GM12878 (cell line): Measurements from ENCODE around the gene PRRC2A. TPM values are rescaled to one million over a fixed set of nuclear protein-coding genes. Genes with fewer than 3 reads are reported as not detected.

ENCODE experiments used
- ATAC-seq: fragments of 200-7000 bp; cut with Tn5 transposase; 3 replicates; pipeline ENCODE4 v1.9.1; 2020; ENCODE audit warnings: mild to moderate bottlenecking, moderate library complexity
- BruUV-seq: library from RNA; stranded (reverse); fragments of 400-500 nt; replicated peaks from 2 replicates; lab custom pipeline; 2021; lab: Mats Ljungman, UMichigan
- CTCF ChIA-PET: fragments of 300-600 bp; sonication (Branson Sonifier 250); formaldehyde crosslinking; extraction: SDS; loops from one replicate; lab custom pipeline; 2021; ENCODE audit warnings: inconsistent platforms; lab: Yijun Ruan, JAX
- POLR2A ChIA-PET: fragments of 350-600 bp; formaldehyde crosslinking; extraction: SDS; loops from one replicate; lab custom pipeline; 2021; ENCODE audit warnings: inconsistent platforms; lab: Charles Lee
- RAD21 ChIA-PET: fragments of 300-600 bp; sonication (Branson Sonifier 250); formaldehyde crosslinking; loops from one replicate; lab custom pipeline; 2023; ENCODE audit warnings: antibody characterized with exemption; ENCODE audit not compliant: unreplicated experiment; lab: Charles Lee
- SMC1A ChIA-PET: fragments of 300-600 bp; sonication (Branson Sonifier 250); formaldehyde crosslinking; loops from one replicate; lab custom pipeline; 2023; ENCODE audit not compliant: unreplicated experiment, uncharacterized antibody; lab: Charles Lee
- DNase-seq: peaks from one replicate; pipeline ENCODE4 v3.0.0-alpha.2; 2011; ENCODE audit warnings: low read depth, low spot score
- FAIRE-seq: peaks from 3 replicates; lab custom pipeline; 2011; peaks lifted over from hg19 to GRCh38; lab: Jason Lieb, UNC
- H2AFZ ChIP-seq: 2 replicates; pipeline ENCODE4 v1.6.0; 2011; ENCODE audit warnings: low read depth, low read length, control low read depth; ENCODE audit not compliant: control insufficient read depth
- H3K27ac ChIP-seq: 2 replicates; pipeline ENCODE4 v1.5.1; 2011; ENCODE audit warnings: control low read depth; ENCODE audit not compliant: control insufficient read depth, insufficient read depth
- H3K27me3 ChIP-seq, 2 experiments: replicated peaks in 1 of 2; 2 replicates each; pipeline versions ENCODE4 v1.6.0 to v1.6.1; 2011; ENCODE audit warnings: low read length in 1 of 2; ENCODE audit not compliant: control insufficient read depth in 2 of 2, insufficient read depth in 2 of 2
- H3K36me3 ChIP-seq, 2 experiments: 2 replicates each; pipeline ENCODE4 v1.5.1; 2011; ENCODE audit warnings: low read length in 1 of 2; ENCODE audit not compliant: control insufficient read depth in 2 of 2, insufficient read depth in 2 of 2
- H3K4me1 ChIP-seq: 2 replicates; pipeline ENCODE4 v1.6.1; 2011; ENCODE audit warnings: mild to moderate bottlenecking, low read length, moderate library complexity, mixed read lengths; ENCODE audit not compliant: control insufficient read depth, insufficient read depth
- H3K4me2 ChIP-seq: 2 replicates; pipeline ENCODE4 v1.6.0; 2011; ENCODE audit warnings: control low read depth; ENCODE audit not compliant: control insufficient read depth, insufficient read depth
- H3K4me3 ChIP-seq: fragments of 200-600 bp; sonication (generic); 2 replicates; pipeline ENCODE4 v1.5.1; 2016
- H3K79me2 ChIP-seq: 2 replicates; pipeline ENCODE4 v1.6.0; 2011; ENCODE audit warnings: low read length; ENCODE audit not compliant: control insufficient read depth, insufficient read depth
- H3K9ac ChIP-seq: 2 replicates; pipeline ENCODE4 v1.8.0; 2011; ENCODE audit warnings: low read length, control low read depth, mixed read lengths; ENCODE audit not compliant: control insufficient read depth, insufficient read depth
- H3K9me3 ChIP-seq: replicated peaks from 3 replicates; pipeline ENCODE4 v1.5.1; 2011; ENCODE audit warnings: mild to moderate bottlenecking, low read length; ENCODE audit not compliant: control insufficient read depth, insufficient read depth
- H4K20me1 ChIP-seq: 2 replicates; pipeline ENCODE4 v1.6.0; 2011; ENCODE audit not compliant: control insufficient read depth, insufficient read depth
- ATF2 ChIP-seq: IDR thresholded peaks from 2 replicates; pipeline ENCODE4 v1.6.1; 2012; ENCODE audit warnings: low read length, inconsistent platforms
- CEBPZ ChIP-seq: fragments of 150-350 bp; IDR thresholded peaks from 2 replicates; pipeline ENCODE4 v1.6.1; 2016; ENCODE audit warnings: low read depth, low read length
- CHD2 ChIP-seq: IDR thresholded peaks from 2 replicates; pipeline ENCODE4 v1.6.1; 2011; ENCODE audit warnings: low read depth, low read length, improper control_type of control experiment, borderline replicate concordance
- ELK1 ChIP-seq: IDR thresholded peaks from 2 replicates; pipeline ENCODE4 v1.6.1; 2012; ENCODE audit warnings: low read depth, low read length, improper control_type of control experiment
- ESRRA ChIP-seq: IDR thresholded peaks from 2 replicates; pipeline ENCODE4 v1.6.1; 2012; ENCODE audit warnings: mild to moderate bottlenecking, low read length, improper control_type of control experiment
- FOS ChIP-seq: IDR thresholded peaks from 3 replicates; pipeline ENCODE4 v1.6.1; 2011; ENCODE audit warnings: borderline replicate concordance; ENCODE audit not compliant: insufficient read length; ENCODE audit errors: extremely low read depth
- KDM1A ChIP-seq: fragments of 200-600 bp; sonication (generic); IDR thresholded peaks from 2 replicates; pipeline ENCODE4 v1.6.1; 2016; ENCODE audit warnings: borderline replicate concordance
- MEF2A ChIP-seq: IDR thresholded peaks from 2 replicates; pipeline ENCODE4 v1.6.1; 2011; ENCODE audit warnings: low read depth, mild to moderate bottlenecking, low read length, moderate library complexity; ENCODE audit not compliant: insufficient read depth
- MEF2B ChIP-seq: fragments of 450-650 bp; IDR thresholded peaks from 2 replicates; pipeline ENCODE4 v1.6.1; 2018; ENCODE audit warnings: mild to moderate bottlenecking, moderate library complexity; ENCODE audit not compliant: partially characterized antibody, poor library complexity, severe bottlenecking
- MLLT1 ChIP-seq: fragments of 450-650 bp; IDR thresholded peaks from 2 replicates; pipeline ENCODE4 v1.6.1; 2016; ENCODE audit warnings: mild to moderate bottlenecking
- PAX8 ChIP-seq: fragments of 450-650 bp; IDR thresholded peaks from 2 replicates; pipeline ENCODE4 v1.6.1; 2017; ENCODE audit warnings: mild to moderate bottlenecking, moderate library complexity
- RAD51 ChIP-seq: fragments of 450-650 bp; IDR thresholded peaks from 2 replicates; pipeline ENCODE4 v1.6.1; 2016; ENCODE audit warnings: moderate library complexity, mild to moderate bottlenecking, inconsistent platforms
- SMAD5 ChIP-seq: IDR thresholded peaks from 2 replicates; pipeline ENCODE4 v1.6.1; 2016; ENCODE audit warnings: antibody characterized with exemption, low read depth
- SUPT20H ChIP-seq: IDR thresholded peaks from 2 replicates; pipeline ENCODE4 v1.6.1; 2011; ENCODE audit warnings: low read depth, mild to moderate bottlenecking, low read length, moderate library complexity, borderline replicate concordance; ENCODE audit not compliant: control insufficient read depth
- ZNF274 ChIP-seq: IDR thresholded peaks from one replicate; pipeline ENCODE4 v1.8.0; 2011; ENCODE audit not compliant: insufficient read length, insufficient read depth
- ZNF622 ChIP-seq: fragments of 450-650 bp; IDR thresholded peaks from 2 replicates; pipeline ENCODE4 v1.6.1; 2017; ENCODE audit warnings: mild to moderate bottlenecking, inconsistent platforms
- WGBS: methylation state at CpG from one replicate; pipeline ENCODE4 v1.1.6; 2016; ENCODE audit warnings: low lambda C conversion rate; ENCODE audit not compliant: insufficient replicate concordance, insufficient coverage; ENCODE audit errors: missing lambda C conversion rate; 5-methylcytosine and 5-hydroxymethylcytosine counted together
- in situ Hi-C: fragments of 300-500 bp; cut with MboI; formaldehyde crosslinking; loops from 9 replicates; pipeline ENCODE4 v1.14.3; 2018; ENCODE audit warnings: mixed read lengths
- intact Hi-C: fragments of 100-400 bp; cut with micrococcal nuclease; formaldehyde crosslinking; loops from one replicate; pipeline ENCODE4 v1.14.2; 2022; ENCODE audit not compliant: unreplicated experiment
- polyA plus RNA-seq, 11 experiments: library from polyadenylated mRNA; depleted of rRNA in 4 of 11; unstranded in 6 of 11; stranded (reverse) in 5 of 11; fragments of >200 nt; fragmentation: Nextera tagmentation in 4 of 11; fragmentation: Illumina TruSeq in 1 of 11; extraction: Ambion mirVana in 4 of 11; extraction: Trizol in 1 of 11; gene quantifications; 1 replicate in 1 of 11; 2 replicates in 10 of 11; pipeline versions ENCODE4 v1.2.1 to v1.2.3, GENCODE V29; 2011 to 2016; ENCODE audit warnings: inconsistent platforms in 2 of 11, missing spikeins in 2 of 11, low read depth in 1 of 11
- total RNA-seq, 4 experiments: library from RNA; depleted of rRNA in 3 of 4; stranded (reverse); fragments of >200 nt in 3 of 4; fragmentation: Illumina TruSeq in 1 of 4; extraction: Trizol in 1 of 4; gene quantifications; 2 replicates each; pipeline versions ENCODE4 v1.2.1 to v1.2.3, GENCODE V29; 2013 to 2021

Gene PRRC2A
- total and polyA plus RNA-seq, 10 of the 15 experiments (the other 5 are each of a cell fraction or from before 2014, with no cell fraction given), result 0.40 to 244 (median 61.3) TPM

- no peak for TF ChIP-seq ZNF274
- TF ChIP-seq MLLT1, result no peak
- no peak for TF ChIP-seq PAX8
- TF ChIP-seq FOS, result no peak
- TF ChIP-seq KDM1A, result no peak
- no peak for TF ChIP-seq CEBPZ
These were observed 6.4 kb downstream of the PRRC2A start (continued) for GRCh38 chr6:31626952-31627351.

GRCh38 chr6:31627690-31628287, 7.3 kb downstream of the PRRC2A start:
- WGBS, result 98% methylated on average over 10 of the region's 19 CpGs
- DNase-seq (no peak), FAIRE-seq (no peak), ATAC-seq (no peak)
- SMC1A ChIA-PET, result interaction anchor here (1.3 kb wide), 1 partner anchor 24 kb away, joined by 9 read pairs; the partner anchor contains the start of gene BAG6
- H3K4me3 ChIP-seq, result no peak overlapping the region
- H4K20me1 ChIP-seq, result no peaks in the 10 kb centered on the region
- no peaks in the 10 kb centered on the region; the same call in 1 of the 2 replicates for H3K4me1 ChIP-seq
- H3K36me3 ChIP-seq, result peaks cover 51 to 66% of the 10 kb centered on the region in 2 experiments
- in situ Hi-C loops, result no loop called here
- POLR2A ChIA-PET, result interaction anchor here (1.2 to 1.6 kb wide), 3 partner anchors 11 to 33 kb away, joined by 3 to 8 read pairs (median 3); partner anchors contain the start of gene C6orf47
- H3K27me3 ChIP-seq, result no peaks in the 10 kb centered on the region
- BruUV-seq, result no TSS peak
- CTCF ChIA-PET, result no interaction called here
- intact Hi-C loops, result no loop called here
- peaks cover 16% of the 10 kb centered on the region for H3K79me2 ChIP-seq
- no peaks in the 10 kb centered on the region for H3K9me3 ChIP-seq
- H3K27ac ChIP-seq, result no peak overlapping the region
- RAD21 ChIA-PET, result no interaction called here
- no peak overlapping the region for H2AFZ ChIP-seq
- H3K9ac ChIP-seq, result no peak overlapping the region
- H3K4me2 ChIP-seq, result no peak overlapping the region
- no peak for TF ChIP-seq SUPT20H
- TF ChIP-seq ZNF622, result no peak
- TF ChIP-seq MEF2B, result no peak
- no peak for TF ChIP-seq RAD51
- TF ChIP-seq CHD2, result no peak
- no peak for TF ChIP-seq ESRRA
- TF ChIP-seq SMAD5, result no peak
- no peak for TF ChIP-seq ELK1
- TF ChIP-seq ATF2, result no peak
- TF ChIP-seq MEF2A, result no peak
